ENCODE data around the gene NR3C1. TPM values are rescaled to one million over a fixed set of nuclear protein-coding genes. Genes with fewer than 3 reads are reported as not detected.
"Not testable (repeated sequence)": the region's sequence is repeated elsewhere in the genome, so short reads cannot be mapped to it uniquely, and the experiment has no call there.

The NR3C1 gene
- polyA plus RNA-seq, 3 donors: 8.9 to 31.6 (median 24.4) TPM

- WGBS, 3 donors: 88 to 98% (median 89%) methylated on average over 5 of the region's 5 CpGs
- H3K27ac ChIP-seq (ENCODE audit: low read depth, low read length): not testable (repeated sequence)
Measured at GRCh38 chr5:143322931-143323630, 80.4 kb downstream of the NR3C1 start.

GRCh38 chr5:143322176-143322575, 81.3 kb downstream of the NR3C1 start:
- no peak overlapping the region for H3K27ac ChIP-seq (ENCODE audit: low read depth, low read length)
- WGBS, 3 donors: 53 to 95% (median 63%) methylated on average over 1 of the region's 1 CpG

DNA sequence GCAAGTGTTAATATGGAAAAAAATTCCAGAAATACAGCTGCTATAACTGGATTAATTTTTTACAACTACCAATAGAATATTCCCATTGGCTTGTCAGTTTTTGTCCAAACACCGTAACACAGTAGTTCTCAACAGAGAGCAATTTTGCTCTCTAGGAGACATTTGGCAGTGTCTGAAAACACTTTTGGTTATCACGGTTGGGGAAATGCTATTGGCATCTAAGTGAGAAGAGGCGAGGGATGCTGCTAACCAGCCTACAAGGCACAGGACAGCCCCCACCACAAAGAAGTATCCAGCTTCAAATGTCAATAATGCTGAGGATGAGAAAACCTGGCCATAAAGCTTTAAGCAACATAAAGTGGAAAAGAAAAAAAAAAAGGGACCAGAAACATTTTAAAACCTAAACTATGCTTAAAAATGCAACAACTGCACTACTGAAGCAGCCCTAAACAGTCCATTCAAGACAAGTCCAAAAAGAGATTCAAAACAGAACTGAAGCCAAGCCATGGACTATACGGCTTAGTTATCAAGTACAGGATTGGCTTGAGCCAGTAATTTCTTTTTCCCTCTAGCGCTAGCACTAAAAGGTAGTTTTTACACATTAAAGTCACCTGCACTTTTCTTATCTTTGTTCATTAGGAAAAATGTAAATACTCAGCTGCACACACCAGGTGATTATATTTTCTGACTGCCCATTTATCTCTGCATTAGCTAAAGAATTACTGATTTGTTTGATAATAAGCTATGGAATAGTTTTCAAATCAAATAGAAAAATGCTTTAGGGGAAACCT, 83.9 kb downstream of the NR3C1 start:
- WGBS, 3 donors: 49 to 72% (median 71%) methylated on average over 5 of the region's 5 CpGs
- H3K27ac ChIP-seq (ENCODE audit: low read depth, low read length): no peak overlapping the region

GRCh38 chr5:143318833-143319232, 84.7 kb downstream of the NR3C1 start:
- WGBS, 3 donors: 90 to 95% (median 91%) methylated on average over 1 of the region's 1 CpG
- no peak overlapping the region for H3K27ac ChIP-seq (ENCODE audit: low read depth, low read length)

GRCh38 chr5:143318270-143318669, 85.2 kb downstream of the NR3C1 start:
- no peak overlapping the region for H3K27ac ChIP-seq (ENCODE audit: low read depth, low read length)
- 85 to 95% (median 86%) methylated on average over 1 of the region's 1 CpG for WGBS, 3 donors

DNA sequence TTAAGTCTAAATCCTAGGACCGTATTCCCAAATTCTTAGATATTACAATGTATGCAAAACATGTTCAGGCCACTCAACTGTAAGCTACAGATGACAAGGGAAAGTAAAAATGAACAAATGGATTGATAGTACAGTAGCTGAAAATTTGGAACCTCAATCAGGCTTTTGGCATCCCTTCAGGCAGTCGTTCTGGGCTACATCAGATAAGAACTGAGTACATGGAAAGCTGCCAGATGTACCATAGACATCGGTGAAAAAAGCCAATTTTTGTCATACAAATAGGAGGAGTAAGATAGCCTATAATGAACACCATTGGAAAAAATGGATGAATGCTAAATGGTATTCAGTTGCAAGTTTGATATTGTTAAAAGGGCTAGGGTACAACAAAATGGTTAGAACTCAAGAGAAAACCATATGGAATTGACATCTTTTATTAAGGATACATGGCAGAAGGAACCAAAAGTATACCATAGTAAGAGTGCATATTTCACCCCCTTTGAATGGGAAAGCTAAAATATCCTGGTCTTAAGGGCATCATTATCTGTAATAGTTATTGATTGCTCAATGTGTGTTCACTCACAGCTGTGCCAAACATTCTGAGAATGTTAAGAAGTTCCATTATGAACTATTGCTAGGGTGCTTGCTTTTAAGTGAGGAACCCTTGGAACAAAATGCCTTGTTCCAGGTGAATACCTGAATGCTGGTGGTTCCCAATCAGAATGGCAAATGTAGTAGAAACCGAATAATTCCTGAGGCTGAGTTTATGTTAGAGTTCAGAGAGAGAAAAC, 86.4 kb downstream of the NR3C1 start:
- 35 to 45% (median 39%) methylated on average over 4 of the region's 4 CpGs for WGBS, 3 donors

GRCh38 chr5:143316337-143316736, 87.1 kb downstream of the NR3C1 start:
- WGBS, 3 donors: 85 to 93% (median 91%) methylated on average over 6 of the region's 6 CpGs

More for the DNA sequence above, 86.4 kb downstream of the NR3C1 start:
- H3K27ac ChIP-seq (ENCODE audit: low read depth, low read length): no peak overlapping the region

DNA sequence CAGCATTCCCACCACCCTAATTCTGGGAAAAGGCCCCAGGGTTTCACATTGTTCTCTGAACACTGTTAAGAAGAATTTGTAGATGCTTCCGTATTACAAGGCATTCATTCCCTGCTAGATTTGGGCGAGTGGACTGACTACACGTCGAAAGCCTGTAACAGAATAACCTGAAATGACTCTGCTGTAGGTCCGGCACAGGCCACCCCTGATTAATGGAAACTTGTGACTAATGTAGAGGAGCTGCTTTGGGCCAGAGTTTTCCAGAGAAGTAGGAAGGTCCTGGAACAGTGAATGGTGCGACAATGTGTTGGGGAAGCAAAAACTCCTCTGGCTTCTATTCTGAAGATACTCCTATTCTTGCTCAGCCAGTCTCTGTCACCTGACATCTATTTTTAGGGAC, 87.6 kb downstream of the NR3C1 start:
- WGBS, 3 donors: 81 to 95% (median 85%) methylated on average over 6 of the region's 6 CpGs
- H3K27ac ChIP-seq (ENCODE audit: low read depth, low read length): no peak overlapping the region

More at GRCh38 chr5:143316337-143316736, 87.1 kb downstream of the NR3C1 start:
- H3K27ac ChIP-seq (ENCODE audit: low read depth, low read length): no peak overlapping the region

- WGBS, 3 donors: 83 to 95% (median 91%) methylated on average over 3 of the region's 3 CpGs
- H3K27ac ChIP-seq (ENCODE audit: low read depth, low read length): no peak overlapping the region
Measured at GRCh38 chr5:143315214-143315613, 88.3 kb downstream of the NR3C1 start.

DNA sequence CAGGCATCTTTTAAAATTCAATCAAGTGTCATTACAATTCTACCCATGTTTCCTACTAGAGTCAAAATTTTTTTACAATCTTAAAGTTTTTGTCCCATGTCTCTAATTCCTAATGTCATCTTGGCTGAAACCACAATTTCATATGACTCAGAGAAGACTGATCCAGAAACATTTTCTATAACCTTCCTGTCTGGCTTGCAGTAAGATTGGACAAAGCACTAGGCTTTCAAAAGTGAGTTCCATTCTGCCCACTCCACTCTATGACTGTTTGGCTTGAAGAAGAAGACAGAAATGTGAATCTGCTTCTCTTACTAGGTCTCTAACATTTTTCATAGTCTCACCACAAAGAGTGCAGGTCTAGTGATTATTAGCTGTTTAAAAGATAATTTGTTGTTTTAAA, 88.8 kb downstream of the NR3C1 start:
- no peak overlapping the region for H3K27ac ChIP-seq (ENCODE audit: low read depth, low read length)

- 47 to 94% (median 55%) methylated on average over 1 of the region's 1 CpG for WGBS, 3 donors
- H3K27ac ChIP-seq (ENCODE audit: low read depth, low read length): no peak overlapping the region
Measured at GRCh38 chr5:143314099-143314498, 89.4 kb downstream of the NR3C1 start.

DNA sequence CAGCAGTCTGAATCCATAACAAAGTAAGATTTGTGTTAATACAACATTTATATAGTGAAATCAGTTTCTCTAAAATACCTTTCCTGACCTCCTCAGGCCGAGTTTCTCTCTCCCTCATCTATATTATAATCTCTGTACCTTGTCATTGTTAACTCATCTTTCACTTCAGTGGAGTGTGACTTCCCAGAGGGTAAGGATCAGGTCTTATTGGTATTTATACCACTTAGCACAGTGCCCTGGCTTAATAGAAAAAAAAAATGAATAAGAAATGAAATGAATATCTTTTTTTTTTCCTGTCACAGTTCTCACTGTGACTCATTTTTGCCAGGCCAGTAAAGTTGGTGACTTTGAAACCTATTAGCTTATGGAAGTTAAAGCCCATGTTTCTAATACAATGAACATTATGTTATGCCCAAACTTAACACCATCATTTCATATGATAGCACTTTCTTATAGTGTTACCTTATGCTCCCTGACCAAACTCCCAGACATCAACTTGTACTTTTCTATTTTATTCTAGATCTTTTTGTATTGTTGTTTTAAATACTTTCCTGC, 90.1 kb downstream of the NR3C1 start:
- WGBS, 3 donors: 64 to 77% (median 74%) methylated on average over 1 of the region's 1 CpG
- no peak overlapping the region for H3K27ac ChIP-seq (ENCODE audit: low read depth, low read length)

GRCh38 chr5:143312822-143313221, 90.7 kb downstream of the NR3C1 start:
- WGBS, 3 donors: 96 to 97% (median 97%) methylated on average over 2 of the region's 2 CpGs
- no peak overlapping the region for H3K27ac ChIP-seq (ENCODE audit: low read depth, low read length)

- no peak overlapping the region for H3K27ac ChIP-seq (ENCODE audit: low read depth, low read length)
- WGBS, 3 donors: 94 to 100% (median 97%) methylated on average over 1 of the region's 1 CpG
Measured at GRCh38 chr5:143311955-143312354, 91.5 kb downstream of the NR3C1 start.

GRCh38 chr5:143311428-143311827, 92.1 kb downstream of the NR3C1 start:
- no peak overlapping the region for H3K27ac ChIP-seq (ENCODE audit: low read depth, low read length)
- 76 to 93% (median 86%) methylated on average over 5 of the region's 5 CpGs for WGBS, 3 donors

DNA sequence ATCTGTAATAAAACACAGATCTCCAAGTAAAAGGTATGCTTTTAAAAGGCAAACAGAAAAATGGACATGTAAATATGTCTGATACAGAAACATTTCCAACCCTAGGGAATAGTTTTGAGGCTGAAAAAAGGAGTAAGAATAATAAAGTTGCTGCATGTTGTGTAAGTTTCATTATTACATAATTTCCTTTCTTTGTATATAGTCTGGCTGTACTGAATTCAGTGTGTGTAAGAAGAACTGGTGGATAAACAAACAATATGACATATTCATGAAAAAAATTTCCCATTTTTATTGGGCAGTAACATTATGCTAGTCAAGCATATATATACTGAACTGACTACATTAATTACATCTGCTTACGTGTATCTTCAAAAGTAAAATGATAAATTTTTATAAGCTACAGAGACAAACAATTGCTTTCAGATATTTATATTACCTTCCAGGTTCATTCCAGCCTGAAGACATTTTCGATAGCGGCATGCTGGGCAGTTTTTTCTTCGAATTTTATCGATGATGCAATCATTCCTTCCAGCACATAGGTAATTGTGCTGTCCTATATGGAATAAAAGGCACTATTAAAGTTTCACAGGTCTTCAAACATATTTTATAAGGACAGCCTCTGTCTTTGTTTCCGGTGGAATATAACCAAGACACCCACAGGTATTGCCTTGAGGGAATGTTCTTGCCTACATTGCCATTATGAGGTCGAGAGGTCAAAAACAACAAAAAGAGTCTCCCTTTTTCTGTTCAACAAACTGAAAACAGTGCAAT, 93.6 kb downstream of the NR3C1 start:
- 93 to 97% (median 94%) methylated on average over 7 of the region's 7 CpGs for WGBS, 3 donors
- H3K27ac ChIP-seq (ENCODE audit: low read depth, low read length): no peak overlapping the region

GRCh38 chr5:143308731-143309130, 94.8 kb downstream of the NR3C1 start:
- 76 to 90% (median 80%) methylated on average over 2 of the region's 2 CpGs for WGBS, 3 donors
- no peak overlapping the region for H3K27ac ChIP-seq (ENCODE audit: low read depth, low read length)

- WGBS, 3 donors: 82 to 95% (median 86%) methylated on average over 2 of the region's 2 CpGs
- H3K27ac ChIP-seq (ENCODE audit: low read depth, low read length): no peak overlapping the region
Measured at GRCh38 chr5:143306040-143306439, 97.4 kb downstream of the NR3C1 start.
